Neural cell (in vitro differentiated cells): Measurements from ENCODE around the gene CNTFR. TPM values are rescaled to one million over a fixed set of nuclear protein-coding genes. Genes with fewer than 3 reads are reported as not detected.

Experiments used
- H2AFZ ChIP-seq: fragments of 200-600, 300-800 bp; sonication (generic), shearing (Covaris generic); 2 replicates; pipeline ENCODE4 v1.6.0; 2014; ENCODE audit warnings: low read depth, mild to moderate bottlenecking, antibody characterized with exemption, low read length, moderate library complexity
- H3F3A ChIP-seq: fragments of 200-600 bp; shearing (Covaris generic); 2 replicates; pipeline ENCODE4 v1.6.1; 2016; ENCODE audit warnings: mild to moderate bottlenecking, moderate library complexity, mixed read lengths, antibody characterized with exemption, low read length; ENCODE audit not compliant: insufficient read depth, poor library complexity, severe bottlenecking
- H3K27ac ChIP-seq: fragments of 200-600, 300-800 bp; sonication (generic), shearing (Covaris generic); 2 replicates; pipeline ENCODE4 v1.5.1; 2014; ENCODE audit warnings: mild to moderate bottlenecking, low read length, moderate library complexity
- H3K27me3 ChIP-seq: fragments of 300-800, 200-600 bp; sonication (generic), shearing (Covaris generic); 2 replicates; pipeline ENCODE4 v1.6.0; 2014; ENCODE audit warnings: mild to moderate bottlenecking, low read depth, low read length, moderate library complexity; ENCODE audit not compliant: insufficient read depth
- H3K36me3 ChIP-seq: fragments of 300-800, 200-600 bp; sonication (generic), shearing (Covaris generic); 2 replicates; pipeline ENCODE4 v1.5.1; 2014; ENCODE audit warnings: mild to moderate bottlenecking, antibody characterized with exemption, low read length, moderate library complexity; ENCODE audit not compliant: insufficient read depth
- H3K4me2 ChIP-seq: fragments of 300-800, 200-600 bp; sonication (generic), shearing (Covaris generic); 2 replicates; pipeline ENCODE4 v1.6.0; 2014; ENCODE audit warnings: mild to moderate bottlenecking, low read length
- H3K4me3 ChIP-seq: fragments of 300-800, 200-600 bp; sonication (generic), shearing (Covaris generic); 2 replicates; pipeline ENCODE4 v1.5.1; 2014; ENCODE audit warnings: mild to moderate bottlenecking, low read length, moderate library complexity
- H3K79me2 ChIP-seq: fragments of 200-600 bp; shearing (Covaris generic); replicated peaks from 2 replicates; pipeline ENCODE4 v1.6.0; 2014; ENCODE audit warnings: mild to moderate bottlenecking, low read length, moderate library complexity; ENCODE audit not compliant: insufficient read depth
- H3K9ac ChIP-seq: fragments of 300-800, 200-600 bp; sonication (generic), shearing (Covaris generic); 2 replicates; pipeline ENCODE4 v1.6.1; 2016; ENCODE audit warnings: mild to moderate bottlenecking, low read length, mixed read lengths
- H3K9me2 ChIP-seq: fragments of 200-600 bp; shearing (Covaris generic); 2 replicates; pipeline ENCODE4 v1.6.1; 2016; ENCODE audit warnings: mild to moderate bottlenecking, low read length, mixed read lengths; ENCODE audit not compliant: insufficient read depth
- H3K9me3 ChIP-seq: fragments of 200-600, 300-800 bp; sonication (generic), shearing (Covaris generic); 2 replicates; pipeline ENCODE4 v1.6.1; 2016; ENCODE audit warnings: mild to moderate bottlenecking, mixed run types, low read length, moderate library complexity, mixed read lengths
- H4K20me1 ChIP-seq: fragments of 200-600 bp; shearing (Covaris generic); 2 replicates; pipeline ENCODE4 v1.6.1; 2016; ENCODE audit warnings: mild to moderate bottlenecking, mixed run types; ENCODE audit not compliant: insufficient read depth
- CTCF ChIP-seq: fragments of 450-650 bp; IDR thresholded peaks from 2 replicates; pipeline ENCODE4 v1.5.1; 2014; ENCODE audit warnings: antibody characterized with exemption, mild to moderate bottlenecking, moderate library complexity; ENCODE audit not compliant: poor library complexity, severe bottlenecking
- EP300 ChIP-seq: fragments of 450-650 bp; conservative IDR thresholded peaks from 2 replicates; pipeline ENCODE4 v1.6.1; 2014; ENCODE audit warnings: antibody characterized with exemption, mild to moderate bottlenecking, moderate library complexity; ENCODE audit not compliant: poor library complexity, severe bottlenecking
- EZH2 ChIP-seq: fragments of 200-600, 300-800 bp; shearing (Covaris generic), sonication (generic); IDR thresholded peaks from 2 replicates; pipeline ENCODE4 v1.6.1; 2014; ENCODE audit warnings: antibody characterized with exemption, low read length, borderline replicate concordance, mild to moderate bottlenecking; ENCODE audit not compliant: insufficient read depth, poor library complexity, severe bottlenecking
- MXI1 ChIP-seq: fragments of 450-650 bp; conservative IDR thresholded peaks from 2 replicates; pipeline ENCODE4 v1.6.1; 2014; ENCODE audit warnings: antibody characterized with exemption, mild to moderate bottlenecking; ENCODE audit not compliant: poor library complexity, severe bottlenecking
- POLR2AphosphoS5 ChIP-seq: IDR thresholded peaks from 2 replicates; pipeline ENCODE4 v1.6.1; 2012
- RAD21 ChIP-seq: fragments of 450-650 bp; conservative IDR thresholded peaks from 2 replicates; pipeline ENCODE4 v1.6.1; 2014; ENCODE audit warnings: antibody characterized with exemption, mild to moderate bottlenecking, moderate library complexity
- REST ChIP-seq: IDR thresholded peaks from 2 replicates; pipeline ENCODE4 v1.6.1; 2012; ENCODE audit warnings: borderline replicate concordance
- SMC3 ChIP-seq: fragments of 450-650 bp; conservative IDR thresholded peaks from 2 replicates; pipeline ENCODE4 v1.6.1; 2014; ENCODE audit warnings: antibody characterized with exemption, mild to moderate bottlenecking, moderate library complexity; ENCODE audit not compliant: poor library complexity
- TAF1 ChIP-seq: IDR thresholded peaks from 2 replicates; pipeline ENCODE4 v1.6.1; 2012; ENCODE audit warnings: low read depth
- polyA plus RNA-seq: library from polyadenylated mRNA; depleted of rRNA; stranded (reverse); fragments of >200 nt; gene quantifications from 2 replicates; pipeline ENCODE4 v1.2.3, GENCODE V29; 2014

The CNTFR gene
- polyA plus RNA-seq, 1 donor from 2014 or later: 19.0 TPM

GRCh38 chr9:34519321-34520020 lies 70.1 kb downstream of the CNTFR start:
- TF ChIP-seq MXI1 (no peak), EZH2 (no peak), CTCF (no peak), REST (no peak), TAF1 (no peak), POLR2AphosphoS5 (no peak), RAD21 (no peak), EP300 (no peak)
- Histone ChIP-seq H3K4me2 (no peak overlapping the region), H3K9me3 (no peaks in the 10 kb centered on the region), H3K4me3 (no peak overlapping the region), H3K9ac (no peak overlapping the region), H3K27me3 (no peaks in the 10 kb centered on the region), H3K9me2 (no peaks in the 10 kb centered on the region), H3F3A (no peaks in the 10 kb centered on the region), H4K20me1 (no peaks in the 10 kb centered on the region), H3K79me2 (peaks cover 3% of the 10 kb centered on the region), H2AFZ (no peak overlapping the region), H3K27ac (no peak overlapping the region), H3K36me3 (no peaks in the 10 kb centered on the region)

- Histone ChIP-seq H3F3A (no peaks in the 10 kb centered on the region), H3K9me2 (no peaks in the 10 kb centered on the region), H3K27ac (no peak overlapping the region), H3K36me3 (no peaks in the 10 kb centered on the region), H4K20me1 (no peaks in the 10 kb centered on the region), H2AFZ (no peak overlapping the region), H3K27me3 (no peaks in the 10 kb centered on the region), H3K9ac (no peak overlapping the region), H3K4me2 (no peak overlapping the region), H3K4me3 (no peak overlapping the region), H3K79me2 (peaks cover 3% of the 10 kb centered on the region), H3K9me3 (no peaks in the 10 kb centered on the region)
- TF ChIP-seq MXI1 (no peak), REST (no peak), SMC3 (no peak), TAF1 (no peak), CTCF (no peak), EP300 (no peak), EZH2 (no peak), POLR2AphosphoS5 (no peak), RAD21 (no peak)
Measured at GRCh38 chr9:34518896-34519295, 70.6 kb downstream of the CNTFR start.
